Mononuclear cell (primary cell): ENCODE measurements around the gene DND1. TPM values are rescaled to one million over a fixed set of nuclear protein-coding genes. Genes with fewer than 3 reads are reported as not detected.
A peak's percentile ranks its signal among the peaks of the same experiment; 100 is the strongest.
"Not testable (repeated sequence)": the region's sequence is repeated elsewhere in the genome, so short reads cannot be mapped to it uniquely, and the experiment has no call there.

Experiments
- H3K27me3 ChIP-seq: 2 replicates; pipeline ENCODE4 v1.6.0; 2011; ENCODE audit warnings: low read length, control low read depth; ENCODE audit not compliant: insufficient read depth
- H3K4me1 ChIP-seq: 2 replicates; pipeline ENCODE4 v1.5.1; 2011; ENCODE audit warnings: mild to moderate bottlenecking, low read length, control low read depth; ENCODE audit not compliant: insufficient read depth
- H3K4me3 ChIP-seq: 2 replicates; pipeline ENCODE4 v1.5.1; 2011; ENCODE audit warnings: mild to moderate bottlenecking, low read length, moderate library complexity
- H3K9me3 ChIP-seq: 2 replicates; pipeline ENCODE4 v1.5.1; 2011; ENCODE audit warnings: low read depth, mild to moderate bottlenecking, control low read depth, low read length
- total RNA-seq: library from RNA; depleted of rRNA; stranded (reverse); fragments of >200 nt; gene quantifications from one replicate; pipeline ENCODE4 v1.2.3, GENCODE V29; 2012

The DND1 gene
- total RNA-seq, 1 donor, result 0.31 TPM

DNA sequence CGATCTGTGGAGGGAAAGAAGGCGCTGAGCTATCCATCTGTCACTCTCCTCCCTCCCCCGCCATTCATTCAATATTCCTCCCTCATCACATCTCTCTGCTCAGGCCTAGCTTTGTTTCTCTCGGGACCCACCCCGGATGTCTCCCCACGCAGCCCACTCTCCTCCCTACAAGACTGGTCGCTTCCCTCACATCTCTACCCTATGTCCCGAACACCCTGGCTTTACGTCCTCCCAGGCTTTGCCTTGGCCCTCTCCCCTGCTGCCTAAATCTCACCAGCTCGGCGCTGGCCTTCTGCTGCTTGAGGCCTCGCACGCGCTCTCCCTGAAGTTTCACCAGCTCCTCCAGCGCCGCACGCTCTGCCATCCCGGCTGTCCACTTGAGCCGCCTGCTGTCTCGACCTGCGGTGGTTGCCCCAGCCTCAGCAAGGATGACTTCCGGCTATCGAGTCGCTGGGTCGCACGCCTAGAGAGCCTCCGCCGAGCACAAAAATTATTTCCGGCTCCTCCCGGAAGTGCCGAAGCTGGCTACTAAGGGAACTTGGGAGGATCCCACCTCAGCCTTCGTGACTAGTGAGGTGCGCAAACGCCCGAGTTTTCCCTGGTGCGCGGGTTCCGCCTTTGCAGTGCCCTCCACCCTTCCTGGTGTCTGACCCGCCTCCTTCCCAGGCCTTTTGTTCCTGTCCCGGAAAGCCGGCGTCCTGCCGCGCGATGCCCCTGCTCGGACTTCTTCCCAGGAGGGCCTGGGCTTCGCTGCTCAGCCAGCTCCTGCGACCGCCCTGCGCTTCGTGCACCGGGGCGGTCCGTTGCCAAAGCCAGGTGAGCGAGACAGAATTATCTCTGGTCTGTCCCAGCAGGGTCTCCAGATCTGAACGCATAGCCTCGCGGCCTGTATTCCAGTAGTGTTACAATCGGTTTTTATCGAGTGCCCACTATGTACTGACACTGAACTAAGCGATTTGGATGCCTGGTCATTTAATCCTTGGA lies 17.9 kb upstream of the DND1 start, which contains the start of the genes HARS1 and HARS2:
Gene HARS1, minus strand, starts transcription at position 430 of the 984 bp plus-strand sequence. Its CDS starts 66 bp downstream, at position 364.
Gene HARS2, plus strand, starts transcription at position 515 of the 984 bp plus-strand sequence. Its CDS starts 194 bp downstream, at position 709.
- Histone ChIP-seq H3K4me3 (peak within 1 kb of the TSS; percentile 79), H3K27me3 (no peaks in the 10 kb centered on the region), H3K4me1 (peaks cover 26% of the 10 kb centered on the region), H3K9me3 (no peaks in the 10 kb centered on the region)

DNA sequence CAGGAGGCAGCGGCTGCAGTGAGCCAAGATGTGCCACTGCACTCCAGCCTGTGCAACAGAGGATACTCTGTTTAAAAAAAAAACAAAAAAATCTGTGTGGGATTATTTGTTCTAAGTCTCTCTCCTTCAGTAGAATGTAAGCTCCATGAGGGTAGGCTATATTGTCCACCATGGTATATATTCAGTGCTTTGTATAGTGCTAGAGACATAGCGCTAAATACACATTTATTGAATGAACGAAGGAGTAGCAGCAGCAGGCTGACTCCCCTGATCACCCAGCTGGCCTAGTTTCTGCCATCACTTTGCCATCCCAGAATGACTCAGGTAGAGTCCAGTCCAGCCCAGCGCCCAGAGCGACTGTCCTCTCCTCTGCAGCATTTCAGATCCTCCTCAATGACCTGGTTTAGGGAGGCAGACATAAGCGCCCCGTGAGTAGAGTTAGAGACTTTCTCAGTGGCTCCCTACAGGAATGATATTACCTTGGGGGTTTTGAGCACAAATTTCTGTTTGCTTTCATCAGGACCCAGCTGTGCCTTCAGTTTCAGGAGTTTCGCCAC lies 17.1 kb upstream of the DND1 start:
- H3K27me3 ChIP-seq, result no peaks in the 10 kb centered on the region
- H3K9me3 ChIP-seq, result no peaks in the 10 kb centered on the region
- H3K4me3 ChIP-seq, result peak overlapping the region; percentile 79
- peaks cover 26% of the 10 kb centered on the region for H3K4me1 ChIP-seq

DNA sequence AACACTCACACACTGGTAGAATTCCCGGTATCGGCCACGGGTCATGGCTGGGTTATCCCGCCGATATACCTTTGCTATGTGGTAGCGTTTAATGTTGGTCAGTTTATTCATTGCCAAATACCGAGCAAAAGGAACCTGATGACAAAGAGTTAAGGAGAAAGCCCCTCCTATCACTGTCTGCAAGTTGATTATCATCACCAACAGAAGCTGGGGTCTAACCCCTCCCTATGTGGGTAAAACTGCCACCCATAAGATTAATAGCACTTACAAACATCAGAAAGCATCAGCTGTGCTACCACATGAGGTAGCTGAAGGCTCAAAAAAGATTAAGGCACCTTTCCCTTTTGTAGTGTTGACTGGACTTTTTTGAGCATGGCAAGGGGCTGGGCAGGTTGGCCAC lies 5.6 kb upstream of the DND1 start:
- H3K9me3 ChIP-seq, result no peaks in the 10 kb centered on the region
- H3K4me1 ChIP-seq, result no peaks in the 10 kb centered on the region
- no peaks in the 10 kb centered on the region for H3K27me3 ChIP-seq
- no peak overlapping the region for H3K4me3 ChIP-seq

DNA sequence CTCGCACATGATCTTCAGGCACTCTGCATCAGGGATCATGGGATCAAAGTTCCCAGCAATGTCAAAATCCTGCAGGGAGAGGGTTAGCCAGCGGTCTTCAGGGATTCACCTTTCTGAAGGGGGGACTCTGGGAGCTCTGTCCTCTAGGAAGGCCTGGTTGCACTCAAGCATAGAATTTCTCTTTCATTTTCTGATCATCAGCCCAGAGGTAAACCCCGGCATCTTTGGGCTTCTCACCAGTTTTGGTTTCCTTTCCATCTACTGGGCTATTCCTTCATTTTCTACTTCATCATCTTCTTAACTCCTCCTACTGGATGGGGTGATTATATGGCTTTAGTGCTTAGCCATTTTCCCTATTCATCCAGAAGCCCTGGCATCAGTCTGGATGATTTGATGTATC lies 4.6 kb upstream of the DND1 start:
- Histone ChIP-seq H3K9me3 (no peaks in the 10 kb centered on the region), H3K4me1 (no peaks in the 10 kb centered on the region), H3K4me3 (no peak overlapping the region), H3K27me3 (no peaks in the 10 kb centered on the region)

DNA sequence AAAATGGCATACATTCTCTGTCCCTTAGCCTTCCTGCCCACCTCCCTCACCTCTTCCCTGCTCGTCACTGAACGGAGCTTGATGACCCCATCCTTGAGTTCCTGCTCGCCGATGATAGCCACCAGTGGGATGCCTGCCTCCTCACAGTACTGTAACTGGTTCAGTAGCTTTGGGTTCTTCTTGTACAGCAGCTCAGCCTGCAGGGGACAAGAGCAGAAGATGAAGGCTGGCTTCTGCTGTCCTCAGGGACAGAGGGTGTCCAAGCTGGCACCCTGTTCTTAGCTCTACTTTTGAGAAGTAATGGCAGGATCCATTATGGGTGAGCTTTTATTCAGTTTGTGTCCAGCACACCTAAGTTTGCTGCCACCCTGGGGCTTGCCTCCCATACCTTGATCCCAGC lies 1.3 kb upstream of the DND1 start:
- Histone ChIP-seq H3K4me3 (no peak overlapping the region), H3K9me3 (no peaks in the 10 kb centered on the region), H3K4me1 (no peaks in the 10 kb centered on the region), H3K27me3 (no peaks in the 10 kb centered on the region)

DNA sequence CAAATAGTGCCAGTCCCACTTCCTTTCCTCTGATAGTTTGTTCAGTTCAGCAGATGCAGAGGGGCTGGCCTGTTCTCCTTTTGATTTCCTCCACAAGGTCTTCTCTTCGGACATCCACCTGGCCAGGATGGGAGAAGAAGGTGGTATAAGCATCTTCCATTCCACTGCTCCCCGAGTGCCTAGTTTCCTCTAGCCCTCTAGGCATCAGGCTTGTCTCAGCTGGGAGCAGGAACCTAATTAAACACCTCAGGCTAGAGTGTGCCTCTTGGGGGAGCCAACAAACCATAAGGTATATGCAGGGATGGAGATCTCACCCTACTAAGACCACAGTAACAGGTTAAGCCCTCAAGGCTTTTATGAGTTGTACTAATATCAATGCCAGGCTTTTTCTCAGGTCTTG lies 835 bp upstream of the DND1 start:
- no peaks in the 10 kb centered on the region for H3K4me1 ChIP-seq
- no peak overlapping the region for H3K4me3 ChIP-seq
- H3K9me3 ChIP-seq, result no peaks in the 10 kb centered on the region

DNA sequence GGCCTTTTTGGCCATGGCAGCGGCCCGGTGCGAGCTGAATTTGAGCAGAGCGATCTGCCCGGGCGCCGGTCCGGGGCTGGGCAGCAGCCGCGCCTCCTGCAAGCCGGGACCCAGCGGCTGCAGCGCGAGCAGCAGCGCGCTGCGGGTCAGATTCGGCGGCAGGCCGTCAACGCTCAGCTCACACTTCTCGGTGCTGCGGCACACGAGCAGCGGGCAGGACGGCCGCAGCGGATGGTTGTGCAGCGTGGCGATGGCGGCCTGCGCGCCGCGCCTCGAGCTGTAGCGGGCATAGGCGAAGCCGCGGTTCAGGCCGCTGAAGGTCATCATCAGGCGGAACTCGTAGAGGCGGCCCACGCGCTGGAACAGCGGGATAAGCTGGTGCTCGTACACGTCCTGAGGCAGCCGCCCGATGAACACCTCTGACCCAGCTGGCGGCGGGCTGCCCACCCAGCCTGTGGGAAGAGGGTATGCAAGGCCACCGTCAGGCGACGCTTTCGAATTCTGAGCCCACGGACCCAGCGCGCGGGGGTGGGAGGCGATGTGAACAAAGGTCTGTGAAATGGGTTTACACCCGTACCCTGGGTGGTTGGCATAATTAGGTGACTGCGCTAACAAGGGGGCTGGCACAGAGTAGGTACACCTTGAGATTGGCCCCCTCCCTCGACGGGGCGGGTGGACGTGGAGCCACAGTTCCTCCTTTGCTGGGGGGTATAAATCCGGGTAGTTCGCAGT lies 755 bp downstream of the DND1 start:
- no peaks in the 10 kb centered on the region for H3K4me1 ChIP-seq
- no peak overlapping the region for H3K4me3 ChIP-seq
- no peaks in the 10 kb centered on the region for H3K27me3 ChIP-seq
- H3K9me3 ChIP-seq, result no peaks in the 10 kb centered on the region

More for the DNA sequence above, 835 bp upstream of the DND1 start:
- H3K27me3 ChIP-seq, result no peaks in the 10 kb centered on the region

DNA sequence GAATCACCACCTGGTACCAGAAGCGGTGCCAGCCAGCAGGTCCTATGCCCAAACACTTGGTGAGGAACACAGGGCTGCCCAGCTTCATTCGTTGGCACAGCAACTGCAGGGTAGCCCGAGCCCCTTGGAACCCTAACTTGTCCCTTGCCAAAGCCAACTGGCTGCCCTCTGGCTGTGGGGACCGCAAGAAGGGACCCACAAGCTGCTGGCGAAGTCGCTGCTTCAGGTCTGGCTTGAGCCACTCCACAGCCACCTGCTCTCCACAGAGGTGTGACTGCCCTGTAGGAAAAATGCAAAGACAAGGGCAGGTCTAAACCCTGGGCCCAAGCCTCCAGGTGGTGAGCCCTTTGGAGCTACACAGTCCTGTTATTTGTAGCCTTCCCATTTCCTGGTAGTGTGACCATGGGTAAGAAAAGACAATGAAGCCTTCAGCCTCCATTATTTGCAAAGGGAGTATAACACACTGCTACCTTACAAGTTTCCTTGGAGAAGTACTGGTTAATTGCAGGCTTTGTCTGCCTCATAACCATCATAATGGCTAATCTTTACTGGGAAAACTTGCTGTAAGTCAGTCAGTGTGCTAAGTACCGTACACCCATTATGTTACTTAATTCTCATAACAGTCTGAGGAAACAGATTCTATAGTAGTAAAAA lies 1.8 kb downstream of the DND1 start:
- Histone ChIP-seq H3K9me3 (no peaks in the 10 kb centered on the region), H3K4me1 (no peaks in the 10 kb centered on the region), H3K4me3 (no peak overlapping the region), H3K27me3 (no peaks in the 10 kb centered on the region)

DNA sequence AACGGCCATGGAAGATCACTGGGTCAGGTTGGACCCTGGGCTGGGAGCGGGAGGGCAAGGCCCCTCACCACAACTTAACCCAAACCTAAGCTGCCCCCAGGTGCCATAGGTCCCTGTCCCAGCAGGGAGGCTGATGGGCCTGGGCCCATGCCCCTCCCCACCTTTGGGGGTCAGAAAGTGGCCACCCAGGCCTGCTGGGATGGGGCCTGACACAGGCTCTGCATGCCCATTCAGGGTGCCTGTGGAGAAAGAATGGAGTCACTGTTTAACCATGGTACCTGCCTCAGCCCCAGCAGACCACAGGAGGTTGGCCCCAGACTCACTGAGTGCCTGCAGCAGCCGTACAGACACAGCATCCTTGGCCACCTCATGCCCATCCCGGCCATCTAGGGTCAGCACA lies 2.3 kb downstream of the DND1 start:
- H3K4me1 ChIP-seq, H3K27me3 ChIP-seq, H3K4me3 ChIP-seq, H3K9me3 ChIP-seq: not testable (repeated sequence)

DNA sequence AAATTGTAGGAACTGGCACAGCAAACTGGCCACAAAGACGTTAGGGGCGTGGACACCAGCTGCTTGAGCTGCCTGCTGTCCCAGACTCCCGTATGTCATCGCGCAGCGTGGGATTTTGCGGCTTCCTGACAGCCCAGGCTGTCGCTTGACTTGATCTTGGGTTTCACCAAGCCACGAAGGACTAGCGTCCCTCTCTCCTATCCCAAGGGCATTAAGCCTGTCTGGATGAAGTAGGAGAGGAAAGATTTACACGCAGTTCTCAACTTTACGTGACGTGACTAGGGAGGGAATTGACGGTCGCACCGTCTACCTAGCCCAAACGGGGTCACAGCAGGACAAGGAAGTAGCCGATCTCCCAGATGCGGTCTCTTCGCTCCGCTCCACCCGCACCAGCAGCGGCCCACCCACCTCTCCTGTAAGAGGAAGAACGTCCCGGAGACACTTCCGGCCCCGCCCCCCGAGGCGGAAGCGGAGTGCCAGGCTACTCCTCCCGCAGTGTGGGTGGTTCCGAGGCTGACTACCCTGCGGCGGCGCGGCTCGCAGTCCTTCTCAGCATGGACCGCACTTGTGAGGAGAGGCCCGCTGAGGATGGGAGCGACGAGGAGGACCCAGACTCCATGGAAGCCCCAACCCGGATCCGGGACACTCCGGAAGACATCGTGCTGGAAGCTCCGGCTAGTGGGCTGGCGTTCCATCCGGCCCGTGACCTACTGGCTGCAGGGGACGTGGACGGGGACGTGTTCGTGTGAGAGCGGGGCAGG lies 8.8 kb downstream of the DND1 start, which contains the start of gene WDR55:
Gene WDR55, plus strand, starts transcription at position 546 of the 761 bp plus-strand sequence. Its CDS starts 9 bp downstream, at position 555.
- no peaks in the 10 kb centered on the region for H3K27me3 ChIP-seq
- H3K4me3 ChIP-seq, result peak within 1 kb of the TSS; percentile 85
- H3K4me1 ChIP-seq, result peaks cover 22% of the 10 kb centered on the region
- no peaks in the 10 kb centered on the region for H3K9me3 ChIP-seq

DNA sequence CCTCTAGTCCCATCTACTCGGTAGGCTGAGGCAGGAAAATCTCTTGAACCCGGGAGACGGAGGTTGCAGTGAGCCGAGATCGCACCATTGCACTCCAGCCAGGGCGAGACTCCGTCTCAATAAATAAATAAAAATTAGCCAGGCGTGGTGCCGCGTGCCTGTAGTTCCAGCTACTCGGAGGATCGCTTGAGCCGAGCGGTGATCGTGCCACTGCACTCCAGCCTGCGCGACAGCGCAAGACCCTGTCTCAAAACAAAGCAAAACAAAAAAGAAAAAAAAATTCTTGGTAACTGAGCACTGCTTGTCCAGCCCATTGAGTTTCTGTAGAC lies 9.4 kb downstream of the DND1 start:
- no peaks in the 10 kb centered on the region for H3K9me3 ChIP-seq
- no peaks in the 10 kb centered on the region for H3K27me3 ChIP-seq
- peaks cover 22% of the 10 kb centered on the region for H3K4me1 ChIP-seq
- H3K4me3 ChIP-seq, result peak overlapping the region; percentile 85

DNA sequence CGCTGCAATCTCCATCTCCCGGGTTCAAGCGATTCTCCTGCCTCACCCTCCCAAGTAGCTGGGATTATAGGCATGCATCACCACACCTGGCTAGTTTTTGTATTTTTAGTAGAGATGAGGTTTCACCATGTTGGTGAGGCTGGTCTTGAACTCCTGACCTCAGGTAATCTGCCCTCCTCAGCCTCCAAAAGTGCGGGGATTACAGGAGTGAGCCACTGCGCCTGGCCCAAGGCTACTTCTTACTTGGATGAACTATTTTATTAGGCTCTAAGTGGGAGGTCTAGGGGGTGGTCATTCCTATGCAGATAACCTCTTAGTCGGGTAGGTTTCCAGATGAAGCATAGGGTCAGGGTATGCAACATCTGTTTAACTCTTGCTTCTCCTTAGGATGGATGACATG lies 13.0 kb downstream of the DND1 start:
- peaks cover 11% of the 10 kb centered on the region for H3K4me1 ChIP-seq
- not testable (repeated sequence) for H3K4me3 ChIP-seq, H3K27me3 ChIP-seq, H3K9me3 ChIP-seq

DNA sequence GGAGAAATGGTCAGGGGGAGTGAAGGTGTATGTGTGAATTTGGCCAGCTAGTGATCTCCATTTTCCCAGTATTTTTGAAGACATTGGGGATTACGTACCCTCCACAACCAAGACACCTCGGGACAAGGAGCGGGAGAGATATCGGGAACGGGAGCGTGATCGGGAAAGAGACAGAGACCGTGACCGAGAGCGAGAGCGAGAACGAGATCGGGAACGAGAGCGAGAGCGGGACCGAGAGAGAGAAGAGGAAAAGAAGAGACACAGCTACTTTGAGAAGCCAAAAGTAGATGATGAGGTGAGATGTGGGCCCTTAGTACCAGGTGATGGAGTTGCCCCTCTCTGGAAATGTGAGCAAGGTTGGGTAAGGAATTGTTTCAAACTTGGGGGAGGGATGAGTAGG lies 14.5 kb downstream of the DND1 start:
- Histone ChIP-seq H3K4me3 (no peak overlapping the region), H3K27me3 (no peaks in the 10 kb centered on the region), H3K9me3 (no peaks in the 10 kb centered on the region), H3K4me1 (peaks cover 4% of the 10 kb centered on the region)

DNA sequence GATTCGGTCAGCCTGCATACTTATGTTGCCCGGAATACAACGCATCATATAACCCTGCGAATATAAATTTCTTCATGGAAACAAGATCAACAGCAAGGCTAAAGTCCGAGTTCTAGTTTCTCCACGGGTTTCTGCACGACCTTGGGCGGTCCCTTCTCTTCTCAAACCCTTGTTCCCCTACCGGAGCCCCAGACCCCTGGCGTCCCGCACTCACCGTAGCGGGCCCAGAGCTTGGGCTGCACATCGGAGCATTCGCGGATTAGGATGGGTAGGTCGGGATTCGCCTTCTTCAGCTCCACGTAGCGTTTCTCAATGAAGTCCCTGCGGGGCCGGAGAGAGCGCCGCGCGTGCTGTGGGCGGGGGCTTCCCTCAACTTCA lies 26.3 kb downstream of the DND1 start:
- H3K27me3 ChIP-seq, result no peaks in the 10 kb centered on the region

More for the DNA sequence above, 26.3 kb downstream of the DND1 start:
- peak overlapping the region; percentile 81 for H3K4me3 ChIP-seq
- peaks cover 35% of the 10 kb centered on the region for H3K4me1 ChIP-seq
- no peaks in the 10 kb centered on the region for H3K9me3 ChIP-seq
